Heart left ventricle (tissue), 13 donors: Measurements from ENCODE around the gene DOHH.

Experiments used
- POLR2A ChIP-seq, 2 donors: fragments of 450-650 bp; IDR thresholded peaks; one replicate each; pipeline ENCODE4 v1.6.1; 2017; ENCODE audit warnings: antibody characterized with exemption in 2 of 2, mild to moderate bottlenecking in 2 of 2, moderate library complexity in 2 of 2
- TF ChIP-seq, protein P1 (sequence below), 12 donors: fragments of 200-600 bp; sonication (generic) in 4 of 12; IDR thresholded peaks; one replicate each; pipeline versions ENCODE4 v1.5.0 to v1.8.0; 2018 to 2022; ENCODE audit warnings: antibody characterized with exemption in 12 of 12, mild to moderate bottlenecking in 5 of 12
- donor health status: ischemic (EF 13 %, LVEDD 7.1; RV severe dilation, severe dysfunction).
- donor health status: DM: no; HTN: yes; CAD: no.
- donor health status: DM: no; HTN: no; CAD: no.
- donor health status: ischemic (EF 25% LVEDD 6.9; RV normal size, moderate dysfunction).
- donor health status: ischemic (EF 25% LVEDD 5.7; RV mildly dilated, moderate dysfunction).
- donor health status: ischemic (EF 35%, LVEDD 5.7; RV mildly dilated, moderate dysfunction).
- donor health status: nonischemic (EF 11% LVEDD 7.7; RV severe dilation, severe dysfunction).
- donor health status: DM: yes; HTN: yes; CAD: no.
- donor health status: PGD.
- donor health status: ischemic (EF 29% LVEDD 5.4; RV normal size, mild dysfunction).
- donor health status: nonischemic (EF 23%, LVEDD 6.1; RV moderate dilation, normal function).

DNA sequence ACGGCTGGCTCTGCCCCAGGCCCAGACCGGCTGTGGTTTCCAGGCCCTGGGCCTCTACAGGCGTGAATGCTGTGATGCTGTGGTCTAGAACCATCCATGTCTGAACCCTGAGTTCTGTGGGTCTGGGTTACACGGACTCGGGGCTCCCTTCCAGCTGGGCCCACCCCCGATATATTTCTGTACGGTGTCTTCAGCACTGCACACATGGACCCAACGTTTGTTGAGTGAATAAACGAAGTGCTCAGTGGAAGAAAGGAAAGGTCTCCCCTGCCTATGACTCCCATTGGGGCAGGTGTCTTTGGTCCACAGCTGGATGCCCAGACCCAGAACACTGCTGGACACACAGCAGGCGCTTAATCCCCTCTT, 45.2 kb upstream of the DOHH start:
- TF ChIP-seq POLR2A (IDR thresholded peaks at IDR 0.05): no peak
- TF ChIP-seq, protein P1, sequence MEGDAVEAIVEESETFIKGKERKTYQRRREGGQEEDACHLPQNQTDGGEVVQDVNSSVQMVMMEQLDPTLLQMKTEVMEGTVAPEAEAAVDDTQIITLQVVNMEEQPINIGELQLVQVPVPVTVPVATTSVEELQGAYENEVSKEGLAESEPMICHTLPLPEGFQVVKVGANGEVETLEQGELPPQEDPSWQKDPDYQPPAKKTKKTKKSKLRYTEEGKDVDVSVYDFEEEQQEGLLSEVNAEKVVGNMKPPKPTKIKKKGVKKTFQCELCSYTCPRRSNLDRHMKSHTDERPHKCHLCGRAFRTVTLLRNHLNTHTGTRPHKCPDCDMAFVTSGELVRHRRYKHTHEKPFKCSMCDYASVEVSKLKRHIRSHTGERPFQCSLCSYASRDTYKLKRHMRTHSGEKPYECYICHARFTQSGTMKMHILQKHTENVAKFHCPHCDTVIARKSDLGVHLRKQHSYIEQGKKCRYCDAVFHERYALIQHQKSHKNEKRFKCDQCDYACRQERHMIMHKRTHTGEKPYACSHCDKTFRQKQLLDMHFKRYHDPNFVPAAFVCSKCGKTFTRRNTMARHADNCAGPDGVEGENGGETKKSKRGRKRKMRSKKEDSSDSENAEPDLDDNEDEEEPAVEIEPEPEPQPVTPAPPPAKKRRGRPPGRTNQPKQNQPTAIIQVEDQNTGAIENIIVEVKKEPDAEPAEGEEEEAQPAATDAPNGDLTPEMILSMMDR (IDR thresholded peaks at IDR 0.05): no peak
